NB4 (cell line): ENCODE results near the gene FAR2.

Experiments used
- DNase-seq: peaks from one replicate; pipeline ENCODE4 v3.0.0; 2010; ENCODE audit warnings: low read depth
- H3K4me3 ChIP-seq: one replicate; pipeline ENCODE4 v1.5.1; 2011; ENCODE audit warnings: mild to moderate bottlenecking, low read depth, low read length, moderate library complexity
- MYC ChIP-seq: IDR thresholded peaks from 2 replicates; pipeline ENCODE4 v1.6.1; 2011; ENCODE audit warnings: low read depth, low read length
- POLR2A ChIP-seq: IDR thresholded peaks from 2 replicates; pipeline ENCODE4 v1.6.1; 2011; ENCODE audit warnings: mild to moderate bottlenecking; ENCODE audit not compliant: insufficient read length; ENCODE audit errors: extremely low read depth
- TF ChIP-seq, protein P1 (sequence below): IDR thresholded peaks from one replicate; pipeline ENCODE4 v1.5.1; 2012; ENCODE audit warnings: low read depth, low read length
- TF ChIP-seq, protein P2 (sequence below): IDR thresholded peaks from 2 replicates; pipeline ENCODE4 v1.6.1; 2011; ENCODE audit warnings: low read depth, low read length

The FAR2 gene

GRCh38 chr12:29354954-29355353, 205.9 kb downstream of the FAR2 start:
- TF ChIP-seq MYC: no peak
- TF ChIP-seq POLR2A: no peak
- TF ChIP-seq, protein P1, sequence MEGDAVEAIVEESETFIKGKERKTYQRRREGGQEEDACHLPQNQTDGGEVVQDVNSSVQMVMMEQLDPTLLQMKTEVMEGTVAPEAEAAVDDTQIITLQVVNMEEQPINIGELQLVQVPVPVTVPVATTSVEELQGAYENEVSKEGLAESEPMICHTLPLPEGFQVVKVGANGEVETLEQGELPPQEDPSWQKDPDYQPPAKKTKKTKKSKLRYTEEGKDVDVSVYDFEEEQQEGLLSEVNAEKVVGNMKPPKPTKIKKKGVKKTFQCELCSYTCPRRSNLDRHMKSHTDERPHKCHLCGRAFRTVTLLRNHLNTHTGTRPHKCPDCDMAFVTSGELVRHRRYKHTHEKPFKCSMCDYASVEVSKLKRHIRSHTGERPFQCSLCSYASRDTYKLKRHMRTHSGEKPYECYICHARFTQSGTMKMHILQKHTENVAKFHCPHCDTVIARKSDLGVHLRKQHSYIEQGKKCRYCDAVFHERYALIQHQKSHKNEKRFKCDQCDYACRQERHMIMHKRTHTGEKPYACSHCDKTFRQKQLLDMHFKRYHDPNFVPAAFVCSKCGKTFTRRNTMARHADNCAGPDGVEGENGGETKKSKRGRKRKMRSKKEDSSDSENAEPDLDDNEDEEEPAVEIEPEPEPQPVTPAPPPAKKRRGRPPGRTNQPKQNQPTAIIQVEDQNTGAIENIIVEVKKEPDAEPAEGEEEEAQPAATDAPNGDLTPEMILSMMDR: no peak
- TF ChIP-seq, protein P2, sequence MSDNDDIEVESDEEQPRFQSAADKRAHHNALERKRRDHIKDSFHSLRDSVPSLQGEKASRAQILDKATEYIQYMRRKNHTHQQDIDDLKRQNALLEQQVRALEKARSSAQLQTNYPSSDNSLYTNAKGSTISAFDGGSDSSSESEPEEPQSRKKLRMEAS: no peak
- no peak overlapping the region for H3K4me3 ChIP-seq
- no peak for DNase-seq

GRCh38 chr12:29365091-29365490, 216.0 kb downstream of the FAR2 start:
- TF ChIP-seq MYC (no peak), POLR2A (no peak)
- TF ChIP-seq, protein P2: no peak
- DNase-seq: no peak
- no peak overlapping the region for H3K4me3 ChIP-seq

DNA sequence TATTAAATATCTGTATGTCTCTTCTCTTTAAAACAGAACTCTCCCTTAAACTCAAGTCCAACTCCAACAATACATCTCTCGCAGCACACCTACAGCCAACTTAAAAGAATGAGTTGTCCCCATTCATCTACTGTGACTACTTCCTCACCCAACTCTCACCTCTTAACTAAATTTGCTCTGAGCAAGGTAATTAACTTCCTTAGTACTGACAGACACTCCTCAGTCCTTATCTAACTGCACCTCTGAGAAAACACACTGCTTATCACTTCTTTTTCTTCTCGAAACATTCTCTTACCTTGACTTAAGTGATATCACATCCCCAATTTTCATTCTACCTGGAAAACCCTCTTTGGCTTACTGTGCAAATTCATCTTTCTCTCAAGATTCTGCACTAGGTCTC, 224.9 kb downstream of the FAR2 start:
- H3K4me3 ChIP-seq: no peak overlapping the region
- TF ChIP-seq MYC (no peak), POLR2A (no peak)
- TF ChIP-seq, protein P2: no peak
- TF ChIP-seq, protein P1: no peak
- no peak for DNase-seq

DNA sequence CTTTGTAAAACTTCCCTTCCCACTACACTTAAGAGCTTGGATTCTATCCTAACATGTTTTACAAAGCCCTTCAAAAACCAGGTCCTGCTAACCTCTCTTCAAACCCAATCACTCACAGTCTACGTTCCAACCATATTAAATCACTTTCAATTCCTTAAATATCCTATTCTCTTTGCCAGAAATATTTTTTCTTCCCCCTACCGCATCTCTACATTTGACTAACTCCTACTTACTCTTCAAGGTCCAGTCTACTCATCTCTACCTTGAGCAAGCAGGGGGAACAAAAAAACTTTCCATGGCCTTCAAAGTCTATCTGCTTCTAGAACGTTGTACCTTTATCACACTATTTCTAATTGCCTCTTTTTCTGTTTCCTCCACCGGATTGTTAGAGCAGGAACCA, 225.8 kb downstream of the FAR2 start:
- no peak for DNase-seq
- H3K4me3 ChIP-seq: no peak overlapping the region
- TF ChIP-seq MYC (no peak), POLR2A (no peak)
- TF ChIP-seq, protein P2: no peak
- TF ChIP-seq, protein P1: no peak

DNA sequence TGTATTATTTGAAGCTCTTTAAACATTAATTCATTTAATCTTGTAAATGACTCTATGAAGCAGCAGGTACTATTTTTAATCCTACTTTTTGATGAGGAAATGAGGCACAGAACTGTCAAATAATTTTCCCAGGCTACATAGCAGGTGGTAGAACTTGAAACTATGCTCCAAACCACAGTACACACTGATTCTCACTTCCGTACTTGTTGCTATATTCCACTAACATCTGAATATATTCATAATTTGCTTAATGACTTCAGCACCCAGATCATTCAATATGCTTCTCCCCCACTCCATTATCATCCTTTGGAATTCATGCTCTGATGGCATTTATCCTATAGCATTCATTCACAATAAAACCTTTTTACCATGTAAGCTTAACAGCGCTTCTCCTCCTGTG, 227.0 kb downstream of the FAR2 start:
- DNase-seq: no peak
- no peak for TF ChIP-seq POLR2A
- TF ChIP-seq, protein P1: no peak
- H3K4me3 ChIP-seq: no peak overlapping the region

GRCh38 chr12:29380536-29381523, 231.8 kb downstream of the FAR2 start, which contains the start of gene ERGIC2:
TSS of gene ERGIC2 (minus strand) at chr12:29381172. CDS start at chr12:29371633, 9,539 bp downstream.
- TF ChIP-seq, protein P1: no peak
- peak; percentile 91 for TF ChIP-seq MYC
- TF ChIP-seq POLR2A: peak; percentile 91
- TF ChIP-seq, protein P2: peak; percentile 88
- H3K4me3 ChIP-seq: peak within 1 kb of the TSS; percentile 80
- DNase-seq: peak; percentile 100
